Activated B cell treated with CpG ODN at 0.5 μM for 24 hours (primary cell): Measurements from ENCODE around the gene KIAA1328. TPM values are rescaled to one million over a fixed set of nuclear protein-coding genes. Genes with fewer than 3 reads are reported as not detected.
A peak's percentile ranks its signal among the peaks of the same experiment; 100 is the strongest.
"Not testable (repeated sequence)": the region's sequence is repeated elsewhere in the genome, so short reads cannot be mapped to it uniquely, and the experiment has no call there.

Experiments
- ATAC-seq: fragments of 200-7000 bp; cut with Tn5 transposase; one replicate; pipeline ENCODE4 v1.10.0; 2021; ENCODE audit warnings: low read depth, mild to moderate bottlenecking, moderate library complexity
- CTCF ChIA-PET: fragments of 350-600 bp; sonication (Branson Sonifier 250); formaldehyde crosslinking; loops from one replicate; lab custom pipeline; 2021; ENCODE audit warnings: antibody characterized with exemption; lab: Charles Lee
- POLR2A ChIA-PET: fragments of 350-600 bp; sonication (Branson Sonifier 250); formaldehyde crosslinking; loops from one replicate; lab custom pipeline; 2021; ENCODE audit warnings: antibody characterized with exemption; lab: Charles Lee
- DNase-seq: peaks from one replicate; pipeline ENCODE4 v3.0.0; 2022
- H3K27ac Mint-ChIP-seq: one replicate; pipeline ENCODE4 v1.8.0; 2020; ENCODE audit warnings: mixed read lengths
- H3K27me3 Mint-ChIP-seq: one replicate; pipeline ENCODE4 v1.8.0; 2021; ENCODE audit warnings: mixed read lengths
- H3K36me3 Mint-ChIP-seq: one replicate; pipeline ENCODE4 v1.8.0; 2021; ENCODE audit warnings: low read depth, mixed read lengths
- H3K4me1 Mint-ChIP-seq: one replicate; pipeline ENCODE4 v1.8.0; 2021; ENCODE audit warnings: mixed read lengths
- H3K4me3 Mint-ChIP-seq: one replicate; pipeline ENCODE4 v1.8.0; 2020; ENCODE audit warnings: mild to moderate bottlenecking, mixed read lengths
- H3K9me3 Mint-ChIP-seq: one replicate; pipeline ENCODE4 v1.8.0; 2020; ENCODE audit warnings: mixed read lengths
- CTCF ChIP-seq: fragments of 200-600 bp; IDR thresholded peaks from one replicate; pipeline ENCODE4 v1.8.0; 2022; ENCODE audit warnings: antibody characterized with exemption, mild to moderate bottlenecking
- intact Hi-C: fragments of 100-400 bp; cut with micrococcal nuclease; formaldehyde crosslinking; loops from one replicate; pipeline ENCODE4 v1.15.1; 2024
- total RNA-seq: library from RNA; stranded (reverse); gene quantifications from 2 replicates; pipeline ENCODE4 v1.2.3, GENCODE V29; 2022

The KIAA1328 gene
- total RNA-seq, 1 donor from 2014 or later = 12.9 TPM

- CTCF ChIA-PET = no interaction called here
- H3K9me3 Mint-ChIP-seq = peaks cover 7% of the 10 kb centered on the region
- POLR2A ChIA-PET = no interaction called here
- H3K36me3 Mint-ChIP-seq = peaks cover 20% of the 10 kb centered on the region
- TF ChIP-seq CTCF = no peak
- H3K27ac Mint-ChIP-seq = no peak overlapping the region
- DNase-seq (no peak), ATAC-seq (no peak)
- no peaks in the 10 kb centered on the region for H3K4me1 Mint-ChIP-seq
- H3K4me3 Mint-ChIP-seq = no peak overlapping the region
- H3K27me3 Mint-ChIP-seq = no peaks in the 10 kb centered on the region
- intact Hi-C loops = no loop called here
These were observed 74.4 kb downstream of the KIAA1328 start for GRCh38 chr18:36903215-36903928.

GRCh38 chr18:36905571-36905970 is 76.6 kb downstream of the KIAA1328 start:
- no peak for TF ChIP-seq CTCF
- ATAC-seq (no peak), DNase-seq (no peak)
- CTCF ChIA-PET = no interaction called here
- intact Hi-C loops = no loop called here
- H3K36me3 Mint-ChIP-seq = peaks cover 16% of the 10 kb centered on the region
- POLR2A ChIA-PET = no interaction called here
- no peaks in the 10 kb centered on the region for H3K4me1 Mint-ChIP-seq
- H3K4me3 Mint-ChIP-seq = no peak overlapping the region
- peaks cover 3% of the 10 kb centered on the region for H3K9me3 Mint-ChIP-seq
- no peak overlapping the region for H3K27ac Mint-ChIP-seq
- H3K27me3 Mint-ChIP-seq = no peaks in the 10 kb centered on the region

GRCh38 chr18:36909282-36909681 is 80.4 kb downstream of the KIAA1328 start:
- DNase-seq, H3K27ac Mint-ChIP-seq, H3K9me3 Mint-ChIP-seq, H3K27me3 Mint-ChIP-seq, intact Hi-C loops, CTCF ChIA-PET, POLR2A ChIA-PET, ATAC-seq, H3K4me3 Mint-ChIP-seq: not testable (repeated sequence)
- Mint-ChIP-seq H3K4me1 (peaks cover 17% of the 10 kb centered on the region), H3K36me3 (peaks cover 16% of the 10 kb centered on the region)

GRCh38 chr18:36912887-36913286 is 84.0 kb downstream of the KIAA1328 start:
- H3K4me1 Mint-ChIP-seq = peaks cover 18% of the 10 kb centered on the region
- H3K27ac Mint-ChIP-seq = peak overlapping the region; percentile 62
- H3K36me3 Mint-ChIP-seq = peaks cover 7% of the 10 kb centered on the region
- intact Hi-C loops = no loop called here
- ATAC-seq (no peak), DNase-seq (no peak)
- peaks cover 1% of the 10 kb centered on the region for H3K9me3 Mint-ChIP-seq
- TF ChIP-seq CTCF = no peak
- POLR2A ChIA-PET = no interaction called here
- H3K27me3 Mint-ChIP-seq = no peaks in the 10 kb centered on the region
- CTCF ChIA-PET = no interaction called here
- H3K4me3 Mint-ChIP-seq = no peak overlapping the region

- intact Hi-C loops = no loop called here
- no peak overlapping the region for H3K27ac Mint-ChIP-seq
- H3K9me3 Mint-ChIP-seq = peaks cover 14% of the 10 kb centered on the region
- DNase-seq (no peak), ATAC-seq (no peak)
- POLR2A ChIA-PET = no interaction called here
- peaks cover 8% of the 10 kb centered on the region for H3K4me1 Mint-ChIP-seq
- no peak for TF ChIP-seq CTCF
- no peaks in the 10 kb centered on the region for H3K27me3 Mint-ChIP-seq
- H3K36me3 Mint-ChIP-seq = peaks cover 28% of the 10 kb centered on the region
- H3K4me3 Mint-ChIP-seq = no peak overlapping the region
- CTCF ChIA-PET = no interaction called here
These were observed 89.0 kb downstream of the KIAA1328 start for GRCh38 chr18:36917907-36918306.

- H3K4me3 Mint-ChIP-seq = no peak overlapping the region
- ATAC-seq (no peak), DNase-seq (no peak)
- no peaks in the 10 kb centered on the region for H3K27me3 Mint-ChIP-seq
- ChIA-PET CTCF (no interaction called here), POLR2A (no interaction called here)
- no peak for TF ChIP-seq CTCF
- H3K4me1 Mint-ChIP-seq = no peaks in the 10 kb centered on the region
- H3K9me3 Mint-ChIP-seq = no peaks in the 10 kb centered on the region
- peaks cover 14% of the 10 kb centered on the region for H3K36me3 Mint-ChIP-seq
- no peak overlapping the region for H3K27ac Mint-ChIP-seq
- intact Hi-C loops = no loop called here
These were observed 100.7 kb downstream of the KIAA1328 start for GRCh38 chr18:36929601-36930000.
